KMS-11 (cell line): Measurements from ENCODE around the gene MGA.

Experiments used
- H2AFZ ChIP-seq: fragments of 200-600 bp; sonication (generic); 2 replicates; pipeline ENCODE4 v1.6.1; 2016; ENCODE audit warnings: antibody characterized with exemption, mixed run types, low read depth
- H3K27ac ChIP-seq: fragments of 200-600 bp; sonication (generic); 2 replicates; pipeline ENCODE4 v1.6.1; 2016; ENCODE audit warnings: mild to moderate bottlenecking, mixed run types
- H3K27me3 ChIP-seq: fragments of 200-600 bp; sonication (generic); 2 replicates; pipeline ENCODE4 v1.6.1; 2017; ENCODE audit warnings: mild to moderate bottlenecking, low read depth, mixed run types, moderate library complexity; ENCODE audit not compliant: insufficient read depth
- H3K36me3 ChIP-seq: fragments of 200-600 bp; sonication (generic); 2 replicates; pipeline ENCODE4 v1.6.1; 2017; ENCODE audit warnings: mild to moderate bottlenecking, mixed run types; ENCODE audit not compliant: insufficient read depth
- H3K4me1 ChIP-seq: fragments of 200-600 bp; sonication (generic); 2 replicates; pipeline ENCODE4 v1.6.1; 2016; ENCODE audit warnings: mild to moderate bottlenecking, low read depth, mixed run types; ENCODE audit not compliant: poor library complexity, severe bottlenecking
- H3K4me2 ChIP-seq: fragments of 200-600 bp; sonication (generic); 2 replicates; pipeline ENCODE4 v1.7.0; 2016; ENCODE audit warnings: mild to moderate bottlenecking, mixed run types
- H3K4me3 ChIP-seq: fragments of 200-600 bp; sonication (generic); IDR thresholded peaks from 2 replicates; pipeline ENCODE4 v1.6.1; 2017; ENCODE audit warnings: low read depth, low read length, mixed read lengths; ENCODE audit not compliant: insufficient read depth
- H3K79me2 ChIP-seq: fragments of 200-600 bp; sonication (generic); 2 replicates; pipeline ENCODE4 v1.6.1; 2016; ENCODE audit warnings: low read depth, mixed run types; ENCODE audit not compliant: insufficient read depth
- H3K9ac ChIP-seq: fragments of 200-600 bp; sonication (generic); 2 replicates; pipeline ENCODE4 v1.6.1; 2016; ENCODE audit warnings: mild to moderate bottlenecking, mixed run types
- H4K20me1 ChIP-seq: fragments of 200-600 bp; sonication (generic); 2 replicates; pipeline ENCODE4 v1.6.1; 2016; ENCODE audit warnings: mild to moderate bottlenecking, mixed run types; ENCODE audit not compliant: insufficient read depth
- CTCF ChIP-seq: fragments of 200-600 bp; sonication (generic); conservative IDR thresholded peaks from 2 replicates; pipeline ENCODE4 v1.6.1; 2017; ENCODE audit warnings: low read depth, mild to moderate bottlenecking, antibody characterized with exemption, low read length, moderate library complexity, mixed read lengths

The MGA gene

GRCh38 chr15:41795996-41796856 is 136.0 kb downstream of the MGA start:
- peak overlapping the region; percentile 6; the same call in 1 of the 2 replicates for H3K4me2 ChIP-seq
- no peaks in the 10 kb centered on the region for H3K36me3 ChIP-seq
- no peak for TF ChIP-seq CTCF
- H3K4me3 ChIP-seq, result no peak overlapping the region
- no peaks in the 10 kb centered on the region for H3K27me3 ChIP-seq
- no peak overlapping the region for H3K9ac ChIP-seq
- peaks cover 42% of the 10 kb centered on the region for H3K4me1 ChIP-seq
- H3K27ac ChIP-seq, result no peak overlapping the region; the same call in 1 of the 2 replicates
- no peaks in the 10 kb centered on the region for H4K20me1 ChIP-seq
- H2AFZ ChIP-seq, result no peak overlapping the region
- H3K79me2 ChIP-seq, result no peaks in the 10 kb centered on the region

- peaks cover 35% of the 10 kb centered on the region for H3K4me1 ChIP-seq
- TF ChIP-seq CTCF, result no peak
- H3K27ac ChIP-seq, result peak overlapping the region; percentile 35; the same call in 1 of the 2 replicates
- no peaks in the 10 kb centered on the region for H3K79me2 ChIP-seq
- H3K4me3 ChIP-seq, result no peak overlapping the region
- no peaks in the 10 kb centered on the region for H4K20me1 ChIP-seq
- no peaks in the 10 kb centered on the region for H3K36me3 ChIP-seq
- no peak overlapping the region for H3K9ac ChIP-seq
- no peak overlapping the region for H2AFZ ChIP-seq
- peak overlapping the region; percentile 4; the same call in 1 of the 2 replicates for H3K4me2 ChIP-seq
- H3K27me3 ChIP-seq, result no peaks in the 10 kb centered on the region
Observed at GRCh38 chr15:41797201-41797944, 137.2 kb downstream of the MGA start.

- Histone ChIP-seq H3K27ac (peak overlapping the region; percentile 49), H3K36me3 (no peaks in the 10 kb centered on the region), H3K4me3 (no peak overlapping the region), H3K9ac (no peak overlapping the region; the same call in 1 of the 2 replicates), H2AFZ (no peak overlapping the region), H3K79me2 (no peaks in the 10 kb centered on the region), H3K4me1 (peaks cover 35% of the 10 kb centered on the region), H3K27me3 (no peaks in the 10 kb centered on the region), H3K4me2 (peak overlapping the region; percentile 11; the same call in 1 of the 2 replicates), H4K20me1 (no peaks in the 10 kb centered on the region)
- TF ChIP-seq CTCF, result no peak
Observed at GRCh38 chr15:41798607-41799487, 138.6 kb downstream of the MGA start.

- no peak overlapping the region for H3K9ac ChIP-seq
- peaks cover 35% of the 10 kb centered on the region for H3K4me1 ChIP-seq
- no peaks in the 10 kb centered on the region for H3K79me2 ChIP-seq
- TF ChIP-seq CTCF, result no peak
- no peak overlapping the region for H2AFZ ChIP-seq
- no peak overlapping the region; the same call in 1 of the 2 replicates for H3K4me2 ChIP-seq
- no peaks in the 10 kb centered on the region for H3K27me3 ChIP-seq
- H3K36me3 ChIP-seq, result no peaks in the 10 kb centered on the region
- no peak overlapping the region for H3K4me3 ChIP-seq
- H4K20me1 ChIP-seq, result no peaks in the 10 kb centered on the region
- peak overlapping the region; percentile 49 for H3K27ac ChIP-seq
Observed at GRCh38 chr15:41799488-41799805, 139.2 kb downstream of the MGA start.
